Measurements from ENCODE around the gene NPC2. TPM values are rescaled to one million over a fixed set of nuclear protein-coding genes. Genes with fewer than 3 reads are reported as not detected.
A peak's percentile ranks its signal among the peaks of the same experiment; 100 is the strongest.

The NPC2 gene
- total and polyA plus RNA-seq, 9 of the 15 experiments (the other 6 are each of a cell fraction or from before 2014, with no cell fraction given): 16.6 to 74.1 (median 32.6) TPM

- TF ChIP-seq CBX1 (IDR thresholded peaks at IDR 0.05; ENCODE audit: low read depth): no peak
- no peak for TF ChIP-seq HNRNPL (IDR thresholded peaks at IDR 0.05; ENCODE audit: low read depth, low read length)
- no peak for TF ChIP-seq MTA3 (IDR thresholded peaks at IDR 0.05; ENCODE audit: borderline replicate concordance)
- no peak for TF ChIP-seq SMARCC2 (IDR thresholded peaks at IDR 0.05; ENCODE audit: low read depth)
- TF ChIP-seq, protein P1, sequence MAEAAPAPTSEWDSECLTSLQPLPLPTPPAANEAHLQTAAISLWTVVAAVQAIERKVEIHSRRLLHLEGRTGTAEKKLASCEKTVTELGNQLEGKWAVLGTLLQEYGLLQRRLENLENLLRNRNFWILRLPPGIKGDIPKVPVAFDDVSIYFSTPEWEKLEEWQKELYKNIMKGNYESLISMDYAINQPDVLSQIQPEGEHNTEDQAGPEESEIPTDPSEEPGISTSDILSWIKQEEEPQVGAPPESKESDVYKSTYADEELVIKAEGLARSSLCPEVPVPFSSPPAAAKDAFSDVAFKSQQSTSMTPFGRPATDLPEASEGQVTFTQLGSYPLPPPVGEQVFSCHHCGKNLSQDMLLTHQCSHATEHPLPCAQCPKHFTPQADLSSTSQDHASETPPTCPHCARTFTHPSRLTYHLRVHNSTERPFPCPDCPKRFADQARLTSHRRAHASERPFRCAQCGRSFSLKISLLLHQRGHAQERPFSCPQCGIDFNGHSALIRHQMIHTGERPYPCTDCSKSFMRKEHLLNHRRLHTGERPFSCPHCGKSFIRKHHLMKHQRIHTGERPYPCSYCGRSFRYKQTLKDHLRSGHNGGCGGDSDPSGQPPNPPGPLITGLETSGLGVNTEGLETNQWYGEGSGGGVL (CRISPR knock-in tag; IDR thresholded peaks at IDR 0.05): no peak
- no peak for TF ChIP-seq HDAC8 (tag; IDR thresholded peaks at IDR 0.05)
- no peak for TF ChIP-seq ZNF311 (CRISPR knock-in tag; IDR thresholded peaks at IDR 0.05)
- TF ChIP-seq MCM3 (IDR thresholded peaks at IDR 0.05): no peak
- no peak for TF ChIP-seq ZNF165 (CRISPR knock-in tag; IDR thresholded peaks at IDR 0.05; ENCODE audit: borderline replicate concordance)
- no peak for TF ChIP-seq ZNF778 (CRISPR knock-in tag; IDR thresholded peaks at IDR 0.05)
- no peak for TF ChIP-seq CLOCK (CRISPR knock-in tag; IDR thresholded peaks at IDR 0.05; ENCODE audit: borderline replicate concordance)
- no peak for TF ChIP-seq PYGO2 (tag; IDR thresholded peaks at IDR 0.05)
- peak in 1 of 2 experiments; percentile 25; a peak in 1 of 4 replicates for TF ChIP-seq HDAC1 (IDR thresholded peaks at IDR 0.05)
- TF ChIP-seq VEZF1 (CRISPR knock-in tag; IDR thresholded peaks at IDR 0.05): peak; percentile 64; the same call in 1 of the 2 replicates
- no peak for TF ChIP-seq NR0B1 (IDR thresholded peaks at IDR 0.05; ENCODE audit: partially characterized antibody)
- no peak for TF ChIP-seq DIDO1 (tag; IDR thresholded peaks at IDR 0.05; ENCODE audit: low read depth)
- TF ChIP-seq, protein P2, sequence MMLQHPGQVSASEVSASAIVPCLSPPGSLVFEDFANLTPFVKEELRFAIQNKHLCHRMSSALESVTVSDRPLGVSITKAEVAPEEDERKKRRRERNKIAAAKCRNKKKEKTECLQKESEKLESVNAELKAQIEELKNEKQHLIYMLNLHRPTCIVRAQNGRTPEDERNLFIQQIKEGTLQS (IDR thresholded peaks at IDR 0.05): no peak
- TF ChIP-seq, protein P2 (CRISPR knock-in tag; conservative IDR thresholded peaks at IDR 0.05): no peak
- TF ChIP-seq KLF16 (IDR thresholded peaks at IDR 0.05): no peak
- TF ChIP-seq ZSCAN29 (IDR thresholded peaks at IDR 0.05): no peak
Measured at GRCh38 chr14:74493343-74494261, 497 bp upstream of the NPC2 start, which contains the start of gene ISCA2 (continued).

Measured in K562 (cell line).